ENCODE measurements around the gene OTOF. TPM values are rescaled to one million over a fixed set of nuclear protein-coding genes. Genes with fewer than 3 reads are reported as not detected.

Gene OTOF
- total and polyA plus RNA-seq, 2 donors (not counting 3 experiments of a cell fraction or from before 2014, with no cell fraction given): 0.06 to 0.22 TPM

DNA sequence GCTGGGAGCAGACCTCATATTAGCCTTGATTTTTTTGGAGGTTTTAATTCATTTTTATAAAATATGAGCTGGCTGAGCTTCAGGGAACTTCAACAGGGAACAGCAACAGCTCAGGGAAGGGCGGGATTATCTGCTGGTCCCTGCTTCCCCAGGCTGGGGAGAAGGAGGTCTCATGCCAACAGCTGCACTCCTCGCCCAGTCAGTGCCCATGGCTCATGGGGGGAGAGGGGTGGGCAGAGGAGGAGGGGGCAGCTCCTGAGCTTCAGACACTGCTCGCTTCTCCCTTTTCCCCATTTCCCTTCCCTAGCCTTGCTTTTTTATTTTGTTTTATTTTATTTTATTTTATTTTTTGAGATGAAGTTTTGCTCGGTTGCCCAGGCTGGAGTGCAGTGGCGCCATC lies 442 bp upstream of the OTOF start:
- TF ChIP-seq FOS (IDR thresholded peaks at IDR 0.05; ENCODE audit: borderline replicate concordance, insufficient read depth, low read length) (no peak), JUN (IDR thresholded peaks at IDR 0.05; ENCODE audit: borderline replicate concordance, insufficient read depth, insufficient read length, low read depth) (no peak), MYC (IDR thresholded peaks at IDR 0.05; ENCODE audit: low read depth, low read length) (no peak), POLR2A (IDR thresholded peaks at IDR 0.05; ENCODE audit: low read depth, low read length) (no peak), EZH2 (IDR thresholded peaks at IDR 0.05; ENCODE audit: borderline replicate concordance, low read depth, low read length, severe bottlenecking) (no peak), GATA2 (IDR thresholded peaks at IDR 0.05; ENCODE audit: insufficient read depth, insufficient read length, low read depth, low read length) (no peak), POLR2AphosphoS5 (IDR thresholded peaks at IDR 0.05; ENCODE audit: insufficient read depth, low read depth, low read length) (no peak)
- TF ChIP-seq, protein P1, sequence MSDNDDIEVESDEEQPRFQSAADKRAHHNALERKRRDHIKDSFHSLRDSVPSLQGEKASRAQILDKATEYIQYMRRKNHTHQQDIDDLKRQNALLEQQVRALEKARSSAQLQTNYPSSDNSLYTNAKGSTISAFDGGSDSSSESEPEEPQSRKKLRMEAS (IDR thresholded peaks at IDR 0.05; ENCODE audit: insufficient read depth, insufficient read length): no peak
- TF ChIP-seq, protein P2, sequence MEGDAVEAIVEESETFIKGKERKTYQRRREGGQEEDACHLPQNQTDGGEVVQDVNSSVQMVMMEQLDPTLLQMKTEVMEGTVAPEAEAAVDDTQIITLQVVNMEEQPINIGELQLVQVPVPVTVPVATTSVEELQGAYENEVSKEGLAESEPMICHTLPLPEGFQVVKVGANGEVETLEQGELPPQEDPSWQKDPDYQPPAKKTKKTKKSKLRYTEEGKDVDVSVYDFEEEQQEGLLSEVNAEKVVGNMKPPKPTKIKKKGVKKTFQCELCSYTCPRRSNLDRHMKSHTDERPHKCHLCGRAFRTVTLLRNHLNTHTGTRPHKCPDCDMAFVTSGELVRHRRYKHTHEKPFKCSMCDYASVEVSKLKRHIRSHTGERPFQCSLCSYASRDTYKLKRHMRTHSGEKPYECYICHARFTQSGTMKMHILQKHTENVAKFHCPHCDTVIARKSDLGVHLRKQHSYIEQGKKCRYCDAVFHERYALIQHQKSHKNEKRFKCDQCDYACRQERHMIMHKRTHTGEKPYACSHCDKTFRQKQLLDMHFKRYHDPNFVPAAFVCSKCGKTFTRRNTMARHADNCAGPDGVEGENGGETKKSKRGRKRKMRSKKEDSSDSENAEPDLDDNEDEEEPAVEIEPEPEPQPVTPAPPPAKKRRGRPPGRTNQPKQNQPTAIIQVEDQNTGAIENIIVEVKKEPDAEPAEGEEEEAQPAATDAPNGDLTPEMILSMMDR (IDR thresholded peaks at IDR 0.05; ENCODE audit: extremely low read depth in 1 of 2, insufficient read depth in 1 of 2, low read depth in 1 of 2, low read length in 2 of 2): no peak
- H3K9me3 ChIP-seq (replicated peaks; ENCODE audit: control insufficient read depth, insufficient read depth, low read length): no peaks in the 10 kb centered on the region
- H3K36me3 ChIP-seq (ENCODE audit: control insufficient read depth in 2 of 2, extremely low read depth in 1 of 2, insufficient read depth in 2 of 2, low read length in 2 of 2): no peaks in the 10 kb centered on the region
- BruUV-seq (replicated peaks): no TSS peak
- H2AFZ ChIP-seq (ENCODE audit: low read depth, low read length): no peak overlapping the region
- no peak overlapping the region for H3K9ac ChIP-seq (replicated peaks; ENCODE audit: extremely low read depth, insufficient read depth, low read length)
- no peak overlapping the region for H3K27ac ChIP-seq (ENCODE audit: insufficient read depth, low read depth, low read length)
- POLR2A ChIA-PET: interaction anchor here (0.6 kb wide), 1 partner anchor 19 kb away, joined by 3 read pairs; no protein-coding TSS in a partner anchor
- H3K4me2 ChIP-seq (ENCODE audit: insufficient read depth, low read length): no peak overlapping the region
- FAIRE-seq (no peak), DNase-seq (ENCODE audit: low read depth, low spot score) (no peak)
- no peak overlapping the region for H3K4me3 ChIP-seq (replicated peaks in 1 of 3; ENCODE audit: insufficient read depth in 1 of 3, low read depth in 1 of 3, low read length in 3 of 3)
- H3K9me1 ChIP-seq (replicated peaks; ENCODE audit: control insufficient read depth, extremely low read depth, insufficient read depth, low read length): no peaks in the 10 kb centered on the region
- H3K27me3 ChIP-seq (ENCODE audit: control insufficient read depth in 2 of 2, insufficient read depth in 2 of 2, low read length in 2 of 2): no peaks in the 10 kb centered on the region
- no peaks in the 10 kb centered on the region for H3K79me2 ChIP-seq (ENCODE audit: control insufficient read depth, insufficient read depth, low read length)
- dilution Hi-C loops (cut with MboI; ENCODE audit: extremely low pct_ligation_motif_present, low sequenced_read_pairs) (no loop called here), intact Hi-C loops (cut with micrococcal nuclease) (no loop called here)
- H4K20me1 ChIP-seq (replicated peaks; ENCODE audit: control insufficient read depth, extremely low read depth, insufficient read depth, low read length): no peaks in the 10 kb centered on the region
- H3K4me1 ChIP-seq (ENCODE audit: control insufficient read depth, extremely low read depth, insufficient read depth, low read length): no peaks in the 10 kb centered on the region
- CTCF ChIA-PET: interaction anchor here (1.0 to 1.2 kb wide), 2 partner anchors 9 to 11 kb away, joined by 3 to 5 read pairs; no protein-coding TSS in a partner anchor

Measured in endothelial cell of umbilical vein (primary cell).